GM12864 (cell line): ENCODE measurements around the gene NFATC2.

Experiments used
- DNase-seq: peaks from one replicate; pipeline ENCODE4 v3.0.0-alpha.2; 2011; ENCODE audit warnings: low read depth
- H3K4me3 ChIP-seq: 2 replicates; pipeline ENCODE4 v1.5.1; 2011; ENCODE audit warnings: mild to moderate bottlenecking, low read depth, low read length, control low read depth
- CTCF ChIP-seq: IDR thresholded peaks from 2 replicates; pipeline ENCODE4 v1.5.1; 2011; ENCODE audit warnings: low read depth, mild to moderate bottlenecking, moderate library complexity, low read length, control low read depth, inconsistent platforms; ENCODE audit errors: missing control alignments

Gene NFATC2

DNA sequence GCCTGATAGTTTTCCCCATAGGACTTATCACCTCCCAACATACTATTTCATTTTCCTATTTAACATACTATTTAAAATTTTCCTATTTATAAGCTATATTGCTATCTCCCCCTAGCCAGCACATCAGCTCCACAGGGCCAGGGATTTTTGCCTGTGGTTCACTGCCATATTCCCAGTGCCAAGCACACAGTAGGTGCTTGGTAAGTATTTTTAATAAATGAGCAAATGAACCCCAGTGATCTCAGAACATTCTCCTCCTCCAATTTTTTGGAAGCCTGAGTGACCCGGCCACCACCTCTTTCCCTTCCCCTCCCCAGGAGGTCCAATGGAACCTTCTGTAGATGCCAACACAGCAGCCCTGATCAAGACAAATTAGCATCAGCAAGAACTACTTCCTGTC is 33.3 kb downstream of the NFATC2 start:
- TF ChIP-seq CTCF: no peak
- DNase-seq: no peak
- no peak overlapping the region for H3K4me3 ChIP-seq

DNA sequence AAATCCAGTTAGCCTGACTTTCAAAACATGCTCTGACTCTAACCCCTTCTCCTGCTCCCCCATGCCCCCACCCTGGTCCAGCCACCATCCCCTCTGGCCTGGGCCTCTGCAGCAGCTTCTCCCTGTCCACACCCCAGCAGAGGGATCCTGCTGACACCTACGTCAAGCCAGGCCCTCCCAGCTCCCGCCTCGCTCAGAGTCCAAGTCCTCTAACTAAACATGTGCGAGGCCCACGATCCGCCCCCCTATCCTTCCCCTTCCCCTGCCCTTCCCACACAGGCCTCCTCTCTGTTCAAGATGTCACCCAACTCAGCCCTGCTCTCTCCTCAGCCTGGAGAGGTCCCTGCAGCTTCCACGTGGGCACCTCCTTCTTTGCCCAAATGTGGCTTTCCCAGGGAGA is 33.7 kb downstream of the NFATC2 start:
- H3K4me3 ChIP-seq: no peak overlapping the region
- no peak for DNase-seq
- TF ChIP-seq CTCF: no peak

DNA sequence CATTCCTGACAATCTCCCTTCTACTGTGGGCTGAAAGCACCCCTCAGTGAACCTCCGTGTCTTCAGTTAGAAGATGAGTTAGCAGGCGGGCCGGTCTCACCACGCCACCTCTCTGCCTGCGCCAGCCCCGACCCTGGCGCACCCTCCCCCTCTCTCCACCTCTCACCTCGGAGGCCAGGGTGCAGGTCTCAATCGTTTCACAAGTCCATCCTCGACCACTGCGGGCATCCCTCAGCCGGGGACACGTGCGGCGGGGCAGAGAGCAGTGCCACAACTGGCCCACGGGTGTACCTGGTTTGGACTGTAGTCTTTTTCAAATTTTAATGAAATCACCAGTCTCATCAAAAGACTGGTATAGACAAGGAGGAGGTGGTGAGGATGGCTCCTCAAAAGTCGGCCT is 34.4 kb downstream of the NFATC2 start:
- no peak overlapping the region for H3K4me3 ChIP-seq
- TF ChIP-seq CTCF: no peak
- DNase-seq: no peak

GRCh38 chr20:51507216-51508036 is 35.1 kb downstream of the NFATC2 start:
- no peak for TF ChIP-seq CTCF
- DNase-seq: no peak
- H3K4me3 ChIP-seq: no peak overlapping the region

GRCh38 chr20:51506527-51507215 is 35.8 kb downstream of the NFATC2 start:
- TF ChIP-seq CTCF: no peak
- H3K4me3 ChIP-seq: no peak overlapping the region
- no peak for DNase-seq

GRCh38 chr20:51505566-51505965 is 37.0 kb downstream of the NFATC2 start:
- DNase-seq: no peak
- no peak overlapping the region for H3K4me3 ChIP-seq
- TF ChIP-seq CTCF: no peak
